HepG2 (cell line): ENCODE results near the gene DCLK1. TPM values are rescaled to one million over a fixed set of nuclear protein-coding genes. Genes with fewer than 3 reads are reported as not detected.

Source experiments
- ATAC-seq: fragments of 200-7000 bp; cut with Tn5 transposase; 3 replicates; pipeline ENCODE4 v1.9.1; 2020; ENCODE audit warnings: mild to moderate bottlenecking, moderate library complexity
- BruUV-seq: library from RNA; stranded (reverse); fragments of 400-500 nt; replicated peaks from 2 replicates; lab custom pipeline; 2021; lab: Mats Ljungman, UMichigan
- CTCF ChIA-PET: fragments of 300-600 bp; formaldehyde crosslinking; extraction: SDS; loops from one replicate; lab custom pipeline; 2021; ENCODE audit warnings: low total read pairs, inconsistent platforms, low intra/inter-chr PET ratio; lab: Yijun Ruan, JAX
- POLR2A ChIA-PET: fragments of 350-600 bp; sonication (Branson Sonifier 250); formaldehyde crosslinking; loops from one replicate; lab custom pipeline; 2020; ENCODE audit warnings: antibody characterized with exemption, inconsistent platforms; lab: Yijun Ruan, JAX
- DNase-seq: peaks from one replicate; pipeline ENCODE4 v3.0.0-alpha.2; 2015; ENCODE audit warnings: low spot score
- FAIRE-seq: peaks from 3 replicates; lab custom pipeline; 2011; peaks lifted over from hg19 to GRCh38; lab: Jason Lieb, UNC
- H2AFZ ChIP-seq: one replicate; pipeline ENCODE4 v1.6.1; 2011; ENCODE audit warnings: low read length, inconsistent platforms
- H3K27ac ChIP-seq: fragments of 300-600 bp; 3 replicates; pipeline ENCODE4 v1.8.0; 2011; ENCODE audit warnings: mixed run types, mild to moderate bottlenecking, mixed read lengths, low read length, inconsistent platforms; ENCODE audit not compliant: insufficient read depth; ENCODE audit errors: extremely low read length
- H3K27me3 ChIP-seq, 2 experiments: fragments of 200-600 bp in 1 of 2; 2 replicates in 1 of 2; 3 replicates in 1 of 2; pipeline versions ENCODE4 v1.6.0 to v1.8.0; 2011; ENCODE audit warnings: low read length in 2 of 2, mild to moderate bottlenecking in 2 of 2, moderate library complexity in 2 of 2, inconsistent platforms in 1 of 2; ENCODE audit not compliant: insufficient read depth in 2 of 2, control insufficient read depth in 1 of 2
- H3K36me3 ChIP-seq, 2 experiments: fragments of 200-600 bp in 1 of 2; replicated peaks in 1 of 2; 2 replicates in 1 of 2; 3 replicates in 1 of 2; pipeline versions ENCODE4 v1.5.1 to v1.8.0; 2011; ENCODE audit warnings: low read length in 2 of 2, inconsistent platforms in 1 of 2; ENCODE audit not compliant: insufficient read depth in 2 of 2, control insufficient read depth in 1 of 2
- H3K4me1 ChIP-seq: 2 replicates; pipeline ENCODE4 v1.5.1; 2012; ENCODE audit warnings: low read length, inconsistent platforms; ENCODE audit not compliant: insufficient read depth
- H3K4me2 ChIP-seq: 2 replicates; pipeline ENCODE4 v1.6.0; 2011; ENCODE audit warnings: low read depth, low read length, inconsistent platforms
- H3K4me3 ChIP-seq, 3 experiments: fragments of 200-600 bp in 1 of 3; sonication (generic), shearing (Covaris generic) in 1 of 3; replicated peaks in 1 of 3; 2 replicates each; pipeline ENCODE4 v1.5.1; 2011 to 2016; ENCODE audit warnings: low read length in 3 of 3, inconsistent platforms in 2 of 3, low read depth in 2 of 3, mild to moderate bottlenecking in 2 of 3, control low read depth in 1 of 3, mixed read lengths in 1 of 3; ENCODE audit not compliant: insufficient read depth in 1 of 3
- H3K79me2 ChIP-seq: one replicate; pipeline ENCODE4 v1.6.1; 2011; ENCODE audit warnings: low read length, inconsistent platforms; ENCODE audit not compliant: insufficient read depth
- H3K9ac ChIP-seq: 2 replicates; pipeline ENCODE4 v1.6.0; 2011; ENCODE audit warnings: mild to moderate bottlenecking, low read depth, low read length, inconsistent platforms; ENCODE audit not compliant: insufficient read depth
- H3K9me3 ChIP-seq: 2 replicates; pipeline ENCODE4 v1.5.1; 2012; ENCODE audit warnings: mild to moderate bottlenecking, low read length
- H4K20me1 ChIP-seq: 2 replicates; pipeline ENCODE4 v1.6.0; 2011; ENCODE audit warnings: inconsistent platforms, mild to moderate bottlenecking, low read length, moderate library complexity; ENCODE audit not compliant: insufficient read depth
- FOXA3 ChIP-seq: IDR thresholded peaks from 2 replicates; pipeline ENCODE4 v1.6.1; 2016; ENCODE audit warnings: missing genetic modification reagents, missing compliant biosample characterization
- NFKBIZ ChIP-seq: IDR thresholded peaks from 2 replicates; pipeline ENCODE4 v1.6.1; 2018; ENCODE audit warnings: missing genetic modification reagents, missing compliant biosample characterization
- PAX8 ChIP-seq: sonication (generic); formaldehyde crosslinking; IDR thresholded peaks from 2 replicates; pipeline ENCODE4 v1.8.0; 2022; ENCODE audit warnings: mild to moderate bottlenecking, missing genetic modification reagents, borderline replicate concordance
- RXRA ChIP-seq: sonication (generic); formaldehyde crosslinking; IDR thresholded peaks from 2 replicates; pipeline ENCODE4 v1.5.1; 2020; ENCODE audit warnings: missing genetic modification reagents
- SOX13 ChIP-seq, 3 experiments: fragments of 450-650 bp in 1 of 3; sonication (generic) in 1 of 3; formaldehyde crosslinking in 1 of 3; IDR thresholded peaks in 2 of 3; conservative IDR thresholded peaks in 1 of 3; 2 replicates each; pipeline versions ENCODE4 v1.5.0 to v1.6.1; 2016 to 2020; ENCODE audit warnings: antibody characterized with exemption in 1 of 3, mild to moderate bottlenecking in 1 of 3, missing compliant biosample characterization in 1 of 3, missing genetic modification reagents in 1 of 3, moderate library complexity in 1 of 3
- SOX5 ChIP-seq: IDR thresholded peaks from 2 replicates; pipeline ENCODE4 v1.6.1; 2016; ENCODE audit warnings: borderline replicate concordance
- ZFAT ChIP-seq: sonication (generic); formaldehyde crosslinking; conservative IDR thresholded peaks from 2 replicates; pipeline ENCODE4 v1.8.1; 2023; ENCODE audit warnings: missing genetic modification reagents, inconsistent platforms
- ZSCAN12 ChIP-seq: sonication (generic); formaldehyde crosslinking; IDR thresholded peaks from 2 replicates; pipeline ENCODE4 v1.9.0; 2021; ENCODE audit warnings: mild to moderate bottlenecking, missing genetic modification reagents
- WGBS: methylation state at CpG from one replicate; pipeline ENCODE4 v1.1.6; 2017; ENCODE audit warnings: low lambda C conversion rate; 5-methylcytosine and 5-hydroxymethylcytosine counted together
- in situ Hi-C: cut with HindIII; loops from 2 replicates; pipeline ENCODE4 v1.10.0; 2017; ENCODE audit warnings: low pct_unique_long_range_greater_than_20kb; ENCODE audit not compliant: extremely low pct_ligation_motif_present
- intact Hi-C: fragments of 100-400 bp; cut with micrococcal nuclease; formaldehyde crosslinking; loops from one replicate; pipeline ENCODE4 v1.10.0; 2022; ENCODE audit not compliant: unreplicated experiment
- polyA plus RNA-seq, 8 experiments: library from polyadenylated mRNA; depleted of rRNA in 3 of 8; stranded (reverse) in 7 of 8; unstranded in 1 of 8; fragments of >200 nt; fragmentation: Illumina TruSeq in 4 of 8; extraction: Trizol in 4 of 8; gene quantifications; 2 replicates each; pipeline versions ENCODE4 v1.2.1 to v1.2.3, GENCODE V29; 2011 to 2016; ENCODE audit warnings: low read depth in 4 of 8, missing spikeins in 1 of 8, mixed read lengths in 1 of 8; ENCODE audit not compliant: insufficient read depth in 1 of 8
- total RNA-seq, 5 experiments: library from RNA; depleted of rRNA; stranded (reverse); fragments of >200 nt; fragmentation: Illumina TruSeq; extraction: Trizol; gene quantifications; 2 replicates each; pipeline ENCODE4 v1.2.3, GENCODE V29; 2016; ENCODE audit warnings: low read depth in 1 of 5
- TF ChIP-seq, protein P1 (sequence below): sonication (generic); formaldehyde crosslinking; IDR thresholded peaks from 2 replicates; pipeline ENCODE4 v1.5.0; 2020; ENCODE audit warnings: missing genetic modification reagents, mild to moderate bottlenecking, borderline replicate concordance
- TF ChIP-seq, protein P2 (sequence below): sonication (generic); formaldehyde crosslinking; IDR thresholded peaks from 2 replicates; pipeline ENCODE4 v1.8.0; 2022; ENCODE audit warnings: mild to moderate bottlenecking, missing genetic modification reagents; ENCODE audit not compliant: insufficient replicate concordance
- TF ChIP-seq, protein P3 (sequence below): sonication (generic); formaldehyde crosslinking; IDR thresholded peaks from 2 replicates; pipeline ENCODE4 v1.8.0; 2022; ENCODE audit warnings: missing genetic modification reagents, mild to moderate bottlenecking, inconsistent platforms, borderline replicate concordance
- TF ChIP-seq, protein P4 (sequence below): sonication (generic); formaldehyde crosslinking; IDR thresholded peaks from 2 replicates; pipeline ENCODE4 v1.5.0; 2020; ENCODE audit warnings: missing genetic modification reagents

The DCLK1 gene
- total and polyA plus RNA-seq, 2 of the 13 experiments (the other 11 are each of a cell fraction or from before 2014, with no cell fraction given) = not detected

DNA sequence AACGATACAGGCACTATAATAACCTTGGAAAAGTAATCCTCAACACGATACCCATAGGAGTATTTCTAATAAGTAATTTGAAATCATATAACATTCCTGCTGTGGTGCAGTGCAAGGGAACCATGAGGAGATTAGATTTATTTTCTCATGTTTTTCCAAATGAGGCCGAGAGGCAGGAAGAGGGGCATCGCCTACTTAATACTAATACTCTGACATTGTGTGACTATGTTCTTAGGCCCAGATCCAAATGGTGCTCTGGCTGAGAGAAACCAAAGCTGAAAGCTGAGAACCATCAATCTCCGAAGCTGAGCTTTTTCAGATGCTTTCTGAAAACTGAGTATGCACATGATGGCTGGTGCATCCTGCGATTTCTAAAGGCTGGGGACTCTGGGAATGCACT lies 406.7 kb downstream of the DCLK1 start:
- POLR2A ChIA-PET = no interaction called here
- Histone ChIP-seq H3K9ac (no peak overlapping the region), H4K20me1 (no peaks in the 10 kb centered on the region), H3K79me2 (no peaks in the 10 kb centered on the region), H3K4me3 (no peak overlapping the region), H3K4me2 (no peak overlapping the region), H2AFZ (no peak overlapping the region), H3K36me3 (no peaks in the 10 kb centered on the region), H3K9me3 (no peaks in the 10 kb centered on the region), H3K4me1 (no peaks in the 10 kb centered on the region), H3K27me3 (peaks cover 0 to 15% of the 10 kb centered on the region in 2 experiments; a peak in 1 of 5 replicates), H3K27ac (no peak overlapping the region)
- DNase-seq (no peak), FAIRE-seq (no peak), ATAC-seq (no peak)
- WGBS = 22% methylated on average over 6 of the region's 6 CpGs
- BruUV-seq = no TSS peak
- in situ Hi-C loops = loop anchor here (25.0 kb wide), 1 partner anchor 512 kb away; no protein-coding TSS in a partner anchor
- intact Hi-C loops = no loop called here
- TF ChIP-seq, protein P1, sequence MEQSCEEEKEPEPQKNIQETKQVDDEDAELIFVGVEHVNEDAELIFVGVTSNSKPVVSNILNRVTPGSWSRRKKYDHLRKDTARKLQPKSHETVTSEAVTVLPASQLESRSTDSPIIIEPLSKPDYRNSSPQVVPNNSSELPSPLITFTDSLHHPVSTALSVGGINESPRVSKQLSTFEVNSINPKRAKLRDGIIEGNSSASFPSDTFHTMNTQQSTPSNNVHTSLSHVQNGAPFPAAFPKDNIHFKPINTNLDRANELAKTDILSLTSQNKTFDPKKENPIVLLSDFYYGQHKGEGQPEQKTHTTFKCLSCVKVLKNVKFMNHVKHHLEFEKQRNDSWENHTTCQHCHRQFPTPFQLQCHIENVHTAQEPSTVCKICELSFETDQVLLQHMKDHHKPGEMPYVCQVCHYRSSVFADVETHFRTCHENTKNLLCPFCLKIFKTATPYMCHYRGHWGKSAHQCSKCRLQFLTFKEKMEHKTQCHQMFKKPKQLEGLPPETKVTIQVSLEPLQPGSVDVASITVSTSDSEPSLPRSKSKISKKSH (CRISPR knock-in tag) = no peak
- TF ChIP-seq, protein P2, sequence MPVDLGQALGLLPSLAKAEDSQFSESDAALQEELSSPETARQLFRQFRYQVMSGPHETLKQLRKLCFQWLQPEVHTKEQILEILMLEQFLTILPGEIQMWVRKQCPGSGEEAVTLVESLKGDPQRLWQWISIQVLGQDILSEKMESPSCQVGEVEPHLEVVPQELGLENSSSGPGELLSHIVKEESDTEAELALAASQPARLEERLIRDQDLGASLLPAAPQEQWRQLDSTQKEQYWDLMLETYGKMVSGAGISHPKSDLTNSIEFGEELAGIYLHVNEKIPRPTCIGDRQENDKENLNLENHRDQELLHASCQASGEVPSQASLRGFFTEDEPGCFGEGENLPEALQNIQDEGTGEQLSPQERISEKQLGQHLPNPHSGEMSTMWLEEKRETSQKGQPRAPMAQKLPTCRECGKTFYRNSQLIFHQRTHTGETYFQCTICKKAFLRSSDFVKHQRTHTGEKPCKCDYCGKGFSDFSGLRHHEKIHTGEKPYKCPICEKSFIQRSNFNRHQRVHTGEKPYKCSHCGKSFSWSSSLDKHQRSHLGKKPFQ (CRISPR knock-in tag) = no peak
- CTCF ChIA-PET = no interaction called here

DNA sequence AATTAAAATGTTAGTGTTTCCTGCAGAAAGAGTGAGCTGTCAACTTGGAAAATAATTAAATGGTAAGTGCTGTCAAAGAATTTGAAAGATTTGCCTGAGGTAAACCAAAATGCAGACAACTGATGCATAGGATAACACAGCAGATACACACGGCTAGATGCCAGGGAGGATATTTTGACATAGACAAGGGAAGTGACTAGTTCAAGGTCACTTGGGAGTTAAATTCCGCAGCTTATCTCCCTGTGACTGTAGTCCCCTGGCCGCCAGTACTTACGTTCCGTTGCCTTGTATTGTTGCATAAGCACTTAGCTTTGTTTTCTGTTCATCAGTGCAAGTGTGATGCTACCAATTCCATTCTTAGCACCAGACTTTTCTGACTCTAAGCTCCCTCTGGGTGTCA lies 407.4 kb downstream of the DCLK1 start:
- Histone ChIP-seq H2AFZ (no peak overlapping the region), H3K9ac (no peak overlapping the region), H3K4me1 (no peaks in the 10 kb centered on the region), H3K4me2 (no peak overlapping the region), H3K27me3 (peaks cover 0 to 14% of the 10 kb centered on the region in 2 experiments; a peak in 1 of 5 replicates), H4K20me1 (no peaks in the 10 kb centered on the region), H3K36me3 (no peaks in the 10 kb centered on the region), H3K4me3 (no peak overlapping the region), H3K9me3 (no peaks in the 10 kb centered on the region), H3K27ac (no peak overlapping the region), H3K79me2 (no peaks in the 10 kb centered on the region)
- FAIRE-seq (peak; percentile 8), ATAC-seq (peak; percentile 73), DNase-seq (peak; percentile 58)
- in situ Hi-C loops = loop anchor here (25.0 kb wide), 1 partner anchor 512 kb away; no protein-coding TSS in a partner anchor
- ChIA-PET POLR2A (no interaction called here), CTCF (no interaction called here)
- WGBS = 3% methylated on average over 5 of the region's 5 CpGs
- intact Hi-C loops = no loop called here
- BruUV-seq = no TSS peak
- no peak for TF ChIP-seq PAX8
- TF ChIP-seq, protein P3, sequence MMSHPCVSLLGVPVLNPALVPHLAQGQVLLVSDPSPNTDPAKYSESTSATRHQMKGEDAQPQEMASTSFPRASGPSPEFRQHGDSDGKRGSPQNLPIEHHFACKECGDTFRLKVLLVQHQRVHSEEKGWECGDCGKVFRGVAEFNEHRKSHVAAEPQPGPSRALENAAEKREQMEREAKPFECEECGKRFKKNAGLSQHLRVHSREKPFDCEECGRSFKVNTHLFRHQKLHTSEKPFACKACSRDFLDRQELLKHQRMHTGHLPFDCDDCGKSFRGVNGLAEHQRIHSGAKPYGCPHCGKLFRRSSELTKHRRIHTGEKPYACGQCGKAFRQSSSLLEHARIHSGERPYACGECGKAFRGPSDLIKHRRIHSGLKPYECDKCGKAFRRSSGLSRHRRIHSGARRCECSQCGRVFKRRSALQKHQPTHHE (CRISPR knock-in tag) = no peak
- TF ChIP-seq, protein P4, sequence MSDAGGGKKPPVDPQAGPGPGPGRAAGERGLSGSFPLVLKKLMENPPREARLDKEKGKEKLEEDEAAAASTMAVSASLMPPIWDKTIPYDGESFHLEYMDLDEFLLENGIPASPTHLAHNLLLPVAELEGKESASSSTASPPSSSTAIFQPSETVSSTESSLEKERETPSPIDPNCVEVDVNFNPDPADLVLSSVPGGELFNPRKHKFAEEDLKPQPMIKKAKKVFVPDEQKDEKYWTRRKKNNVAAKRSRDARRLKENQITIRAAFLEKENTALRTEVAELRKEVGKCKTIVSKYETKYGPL (CRISPR knock-in tag) = peak; percentile 68; the same call in 1 of the 2 replicates
- TF ChIP-seq SOX13 (IDR thresholded peaks at IDR 0.05) = no peak
- TF ChIP-seq SOX13 (CRISPR knock-in tag; conservative IDR thresholded peaks at IDR 0.05 in 1 of 2, IDR thresholded peaks at IDR 0.05 in 1 of 2) = peak in 1 of 2 experiments; percentile 28; a peak in 1 of 4 replicates
- TF ChIP-seq SOX5 (CRISPR knock-in tag) = 0 out of 2 replicates have a peak, but pooled peaks have one; percentile 10
- no peak for TF ChIP-seq RXRA (CRISPR knock-in tag)
- TF ChIP-seq FOXA3 (CRISPR knock-in tag) = no peak
- no peak for TF ChIP-seq NFKBIZ (CRISPR knock-in tag)
- TF ChIP-seq ZFAT (CRISPR knock-in tag) = no peak
- no peak for TF ChIP-seq ZSCAN12
